ENCODE data around the gene LIPI. TPM values are rescaled to one million over a fixed set of nuclear protein-coding genes. Genes with fewer than 3 reads are reported as not detected.
"Not testable (repeated sequence)": the region's sequence is repeated elsewhere in the genome, so short reads cannot be mapped to it uniquely, and the experiment has no call there.

The LIPI gene
- total RNA-seq, 2 donors from 2014 or later, result 0.40 TPM; not detected in 1

DNA sequence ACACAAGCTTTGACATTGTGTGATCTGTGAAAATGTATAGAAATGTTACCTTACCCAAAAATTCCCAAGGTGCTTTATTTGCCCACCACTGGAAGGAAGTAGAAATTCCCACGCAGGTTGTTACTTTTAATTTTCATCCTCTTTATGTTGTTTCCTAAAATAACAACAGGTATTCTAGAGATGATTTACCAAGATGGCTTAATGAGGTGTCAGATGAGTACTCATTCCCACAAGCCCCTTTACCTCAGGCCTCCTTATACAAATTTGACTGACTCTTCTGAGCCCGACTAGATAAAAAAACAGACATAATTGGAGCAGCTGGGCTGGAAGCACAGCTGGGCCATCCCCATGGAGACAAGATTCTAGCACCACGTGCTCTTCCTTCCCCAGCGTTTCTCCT, 114.6 kb downstream of the LIPI start:
- Histone ChIP-seq H3K27ac (no peak overlapping the region), H3K27me3 (replicated peaks; ENCODE audit: insufficient read depth) (no peaks in the 10 kb centered on the region), H3K4me3 (no peak overlapping the region), H3K36me3 (no peaks in the 10 kb centered on the region), H3K9me3 (no peaks in the 10 kb centered on the region), H3K4me1 (replicated peaks) (no peaks in the 10 kb centered on the region)
- intact Hi-C loops (cut with DNase I), result no loop called here
- 62% methylated on average over 4 of the region's 4 CpGs for WGBS
- no peak for DNase-seq (ENCODE audit: low spot score)
- TF ChIP-seq CTCF (IDR thresholded peaks at IDR 0.05), result no peak
- TF ChIP-seq POLR2A (IDR thresholded peaks at IDR 0.05), result no peak
- TF ChIP-seq POLR2AphosphoS5 (IDR thresholded peaks at IDR 0.05), result no peak

DNA sequence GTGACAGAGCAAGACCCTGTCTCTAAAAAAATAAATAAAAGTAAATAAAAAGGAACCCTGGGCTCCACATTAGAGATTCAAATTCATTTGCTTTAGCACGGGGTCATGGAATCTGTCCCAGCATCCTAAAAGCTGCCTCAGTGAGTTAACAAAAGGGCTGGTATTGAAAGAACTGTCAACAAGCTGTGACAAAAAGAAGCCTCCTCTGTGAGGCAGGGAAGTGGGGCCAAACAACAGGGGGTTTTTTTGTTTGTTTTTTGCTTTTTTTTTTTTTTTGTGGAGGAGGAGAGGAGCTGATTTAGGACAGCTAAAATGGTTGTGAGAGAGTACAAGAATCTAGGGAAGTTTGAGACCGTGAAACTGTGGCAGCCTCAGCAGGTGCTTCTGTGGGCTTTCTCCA, 115.7 kb downstream of the LIPI start:
- DNase-seq (ENCODE audit: low spot score), result no peak
- intact Hi-C loops (cut with DNase I), result no loop called here
- H3K36me3 ChIP-seq, result no peaks in the 10 kb centered on the region
- TF ChIP-seq POLR2AphosphoS5 (IDR thresholded peaks at IDR 0.05), result no peak
- TF ChIP-seq CTCF (IDR thresholded peaks at IDR 0.05), result no peak
- TF ChIP-seq POLR2A (IDR thresholded peaks at IDR 0.05), result no peak
- H3K27ac ChIP-seq, result no peak overlapping the region
- no peak overlapping the region for H3K4me3 ChIP-seq
- H3K4me1 ChIP-seq (replicated peaks), result no peaks in the 10 kb centered on the region
- no peaks in the 10 kb centered on the region for H3K27me3 ChIP-seq (replicated peaks; ENCODE audit: insufficient read depth)
- H3K9me3 ChIP-seq, result no peaks in the 10 kb centered on the region
- 64% methylated on average over 2 of the region's 2 CpGs for whole genome bisulfite sequencing

- DNase-seq (ENCODE audit: low spot score), result no peak
- WGBS, result 80% methylated on average over 18 of the region's 22 CpGs
- no peak overlapping the region for H3K4me3 ChIP-seq
- no peak for TF ChIP-seq POLR2AphosphoS5 (IDR thresholded peaks at IDR 0.05)
- no peak for TF ChIP-seq CTCF (IDR thresholded peaks at IDR 0.05)
- no peak for TF ChIP-seq POLR2A (IDR thresholded peaks at IDR 0.05)
- H3K36me3 ChIP-seq, result no peaks in the 10 kb centered on the region
- H3K4me1 ChIP-seq (replicated peaks), result no peaks in the 10 kb centered on the region
- no peaks in the 10 kb centered on the region for H3K27me3 ChIP-seq (replicated peaks; ENCODE audit: insufficient read depth)
- intact Hi-C loops (cut with DNase I), result no loop called here
- H3K27ac ChIP-seq, result no peak overlapping the region
- no peaks in the 10 kb centered on the region for H3K9me3 ChIP-seq
Measured at GRCh38 chr21:14092834-14093560, 117.8 kb downstream of the LIPI start.

GRCh38 chr21:14090184-14090583, 120.6 kb downstream of the LIPI start:
- intact Hi-C loops (cut with DNase I); H3K4me1 ChIP-seq (replicated peaks); DNase-seq (ENCODE audit: low spot score); H3K27ac ChIP-seq; H3K9me3 ChIP-seq; H3K4me3 ChIP-seq; H3K27me3 ChIP-seq (replicated peaks; ENCODE audit: insufficient read depth); H3K36me3 ChIP-seq: not testable (repeated sequence)

- TF ChIP-seq POLR2AphosphoS5 (IDR thresholded peaks at IDR 0.05), result no peak
- no peak for TF ChIP-seq POLR2A (IDR thresholded peaks at IDR 0.05)
- no peak for TF ChIP-seq CTCF (IDR thresholded peaks at IDR 0.05)
- Histone ChIP-seq H3K9me3 (no peaks in the 10 kb centered on the region), H3K4me3 (no peak overlapping the region), H3K36me3 (no peaks in the 10 kb centered on the region), H3K4me1 (replicated peaks) (no peaks in the 10 kb centered on the region), H3K27me3 (replicated peaks; ENCODE audit: insufficient read depth) (no peaks in the 10 kb centered on the region), H3K27ac (no peak overlapping the region)
- intact Hi-C loops (cut with DNase I), result no loop called here
- no peak for DNase-seq (ENCODE audit: low spot score)
- 79% methylated on average over 6 of the region's 6 CpGs for WGBS
Measured at GRCh38 chr21:14088391-14088790, 122.4 kb downstream of the LIPI start.
